CD4-positive, alpha-beta T cell (primary cell): Measurements from ENCODE around the gene NPR2. TPM values are rescaled to one million over a fixed set of nuclear protein-coding genes. Genes with fewer than 3 reads are reported as not detected.

ENCODE experiments used
- ATAC-seq: fragments of 200-7000 bp; cut with Tn5 transposase; one replicate; pipeline ENCODE4 v1.10.0; 2022; ENCODE audit warnings: mild to moderate bottlenecking; ENCODE audit not compliant: poor library complexity
- CTCF ChIA-PET: fragments of 350-600 bp; sonication (Branson Sonifier 250); formaldehyde crosslinking; loops from one replicate; lab custom pipeline; 2021; ENCODE audit warnings: antibody characterized with exemption, inconsistent platforms; lab: Charles Lee
- POLR2A ChIA-PET: fragments of 350-600 bp; sonication (Branson Sonifier 250); formaldehyde crosslinking; loops from one replicate; lab custom pipeline; 2021; ENCODE audit warnings: antibody characterized with exemption, inconsistent platforms; lab: Charles Lee
- DNase-seq, 14 experiments: peaks; one replicate each; pipeline ENCODE4 v3.0.0-alpha.2; 2013 to 2020; ENCODE audit warnings: mixed read lengths in 2 of 14
- H3K27ac ChIP-seq, 2 donors: one replicate each; pipeline versions ENCODE4 v1.5.1 to v1.7.0; 2013; ENCODE audit warnings: low read length in 2 of 2, low read depth in 1 of 2, mild to moderate bottlenecking in 1 of 2
- H3K27me3 ChIP-seq, 2 experiments: 1 replicate in 1 of 2; 2 replicates in 1 of 2; pipeline versions ENCODE4 v1.6.1 to v1.7.0; 2013; ENCODE audit warnings: low read length in 2 of 2, control low read depth in 1 of 2, mild to moderate bottlenecking in 1 of 2, moderate library complexity in 1 of 2; ENCODE audit not compliant: insufficient read depth in 2 of 2, control insufficient read depth in 1 of 2
- H3K36me3 ChIP-seq: one replicate; pipeline ENCODE4 v1.6.1; 2013; ENCODE audit warnings: low read length, control low read depth; ENCODE audit not compliant: insufficient read depth
- H3K4me1 ChIP-seq: one replicate; pipeline ENCODE4 v1.6.1; 2013; ENCODE audit warnings: low read length, control low read depth; ENCODE audit not compliant: insufficient read depth
- H3K4me3 ChIP-seq: one replicate; pipeline ENCODE4 v1.5.1; 2013; ENCODE audit warnings: mild to moderate bottlenecking, low read length, moderate library complexity
- H3K9me3 ChIP-seq, 2 experiments: 1 replicate in 1 of 2; 2 replicates in 1 of 2; pipeline versions ENCODE4 v1.6.1 to v1.7.0; 2013; ENCODE audit warnings: low read length in 2 of 2, mild to moderate bottlenecking in 2 of 2, control low read depth in 1 of 2, moderate library complexity in 1 of 2; ENCODE audit not compliant: control insufficient read depth in 1 of 2, insufficient read depth in 1 of 2
- H3K27ac Mint-ChIP-seq: one replicate; pipeline ENCODE4 v1.8.0; 2020; ENCODE audit warnings: mixed read lengths
- H3K27me3 Mint-ChIP-seq: one replicate; pipeline ENCODE4 v1.8.0; 2021; ENCODE audit warnings: mixed read lengths
- H3K36me3 Mint-ChIP-seq: one replicate; pipeline ENCODE4 v1.8.0; 2021; ENCODE audit warnings: low read depth, mixed read lengths
- H3K4me1 Mint-ChIP-seq: one replicate; pipeline ENCODE4 v1.8.0; 2021; ENCODE audit warnings: low read depth, mixed read lengths
- H3K4me3 Mint-ChIP-seq: one replicate; pipeline ENCODE4 v1.8.0; 2020; ENCODE audit warnings: mild to moderate bottlenecking, mixed read lengths
- H3K9me3 Mint-ChIP-seq: one replicate; pipeline ENCODE4 v1.8.0; 2020; ENCODE audit warnings: mixed read lengths
- CTCF ChIP-seq: fragments of 200-600 bp; IDR thresholded peaks from one replicate; pipeline ENCODE4 v1.8.0; 2022; ENCODE audit warnings: antibody characterized with exemption, mild to moderate bottlenecking
- intact Hi-C, 2 experiments: fragments of 100-400 bp; cut with DNase I in 1 of 2; cut with micrococcal nuclease in 1 of 2; formaldehyde crosslinking; loops; one replicate each; pipeline versions ENCODE4 v1.15.1 to v1.9.0; 2023 to 2025; cut with DNase I, micrococcal nuclease
- polyA plus RNA-seq, 2 donors: library from polyadenylated mRNA; unstranded; fragments of 120-200 nt; gene quantifications; one replicate each; pipeline ENCODE4 v1.2.1, GENCODE V29; 2013
- total RNA-seq, 174 experiments: library from RNA in 2 of 174; stranded (reverse) in 2 of 174; gene quantifications; one replicate each; pipeline ENCODE4 v1.2.3 and lab custom pipeline; 2021 to 2026

The NPR2 gene
- total RNA-seq (1 to 10 TPM; 1.2 to 4.2 TPM), total RNA-seq (lab: John Stamatoyannopoulos, UW) (1.7 to 16.2 (median 6.7) reads per million in 172 experiments)
- 6.3 TPM for polyA plus RNA-seq (2013, experiment 1 of 2)
- polyA plus RNA-seq (2013, experiment 2 of 2) = 6.7 TPM

DNA sequence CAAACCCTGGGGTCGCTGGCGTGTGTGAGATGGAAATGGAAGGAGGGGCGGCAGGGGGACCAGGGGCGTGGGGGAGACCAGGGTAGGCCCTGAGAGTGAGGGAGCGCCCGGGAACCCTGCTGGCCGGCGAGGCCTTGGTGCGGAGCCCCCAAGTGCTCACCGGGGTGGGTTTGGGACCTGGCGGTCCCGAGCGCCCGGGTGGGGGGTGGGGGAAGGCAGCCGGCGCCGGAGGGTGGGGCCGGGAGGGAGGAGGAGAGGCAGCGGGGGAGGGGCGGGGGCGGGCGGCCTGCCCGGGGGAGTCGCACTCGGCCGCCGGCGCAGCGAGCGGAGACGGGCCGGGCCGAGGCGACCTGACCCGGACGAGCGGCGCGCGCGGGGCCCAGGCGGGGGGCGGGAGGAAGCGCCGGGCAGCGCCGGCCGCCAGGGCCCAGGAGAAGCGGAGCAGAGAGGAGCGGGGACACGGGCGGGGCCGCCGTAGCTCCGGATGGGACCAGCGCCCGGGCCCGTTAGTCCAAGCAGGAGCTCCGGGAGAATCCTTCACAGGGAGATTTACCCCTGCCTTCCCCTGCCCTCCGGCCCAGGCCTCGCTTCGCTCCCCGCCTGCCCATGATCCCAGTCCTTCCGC, at the start of gene NPR2:
Gene NPR2 (plus strand): TSS at position 295 of the 625 bp plus-strand sequence. CDS start 818 bp downstream, outside the sequence.
- H3K27me3 Mint-ChIP-seq = no peaks in the 10 kb centered on the region

DNA sequence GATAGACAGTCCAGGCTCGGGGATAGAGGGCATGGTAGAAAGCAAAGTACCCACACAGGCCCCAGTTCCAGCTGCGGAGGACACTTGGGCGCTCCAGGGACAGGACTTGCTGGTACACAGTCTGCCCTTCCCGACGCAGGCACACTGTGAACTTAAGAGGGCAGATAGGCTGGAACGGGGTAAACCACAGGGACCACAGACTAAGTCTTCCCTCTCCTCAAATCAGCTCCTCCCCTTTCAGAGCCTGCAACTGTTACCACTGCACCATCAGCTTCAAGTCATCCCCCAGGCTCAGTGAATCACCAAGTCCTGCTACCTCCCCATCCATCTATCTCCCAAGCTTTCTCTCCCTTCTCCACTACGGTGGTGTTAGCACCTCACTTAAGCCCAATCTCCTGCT, 49.7 kb upstream of the NPR2 start:
- peak in 2 of 14 experiments; percentile 38 to 50 for DNase-seq
- intact Hi-C loops = loop anchor here in 1 of 2 experiments (10.0 kb wide), 1 partner anchor 1217 kb away; the partner anchor contains the start of gene ENHO

More for the DNA sequence above, at the start of gene NPR2:
- Histone ChIP-seq H3K4me1 (peaks cover 5% of the 10 kb centered on the region), H3K36me3 (peaks cover 22% of the 10 kb centered on the region), H3K27ac (no peak within 1 kb of the TSS), H3K4me3 (no peak within 1 kb of the TSS), H3K27me3 (no peaks in the 10 kb centered on the region), H3K9me3 (no peaks in the 10 kb centered on the region)
- Mint-ChIP-seq H3K27ac (no peak within 1 kb of the TSS), H3K36me3 (peaks cover 32% of the 10 kb centered on the region), H3K4me1 (peaks cover 7% of the 10 kb centered on the region), H3K4me3 (no peak within 1 kb of the TSS), H3K9me3 (no peaks in the 10 kb centered on the region)
- intact Hi-C loops = loop anchor here in 1 of 2 experiments (5.0 kb wide), 1 partner anchor 231 kb away; no protein-coding TSS in a partner anchor
- TF ChIP-seq CTCF = no peak
- peak in 1 of 14 experiments; percentile 20 for DNase-seq
- ATAC-seq = no peak
- CTCF ChIA-PET = interaction anchor here (1.6 kb wide), 1 partner anchor 91 kb away, joined by 5 read pairs; no protein-coding TSS in a partner anchor
- POLR2A ChIA-PET = no interaction called here

DNA sequence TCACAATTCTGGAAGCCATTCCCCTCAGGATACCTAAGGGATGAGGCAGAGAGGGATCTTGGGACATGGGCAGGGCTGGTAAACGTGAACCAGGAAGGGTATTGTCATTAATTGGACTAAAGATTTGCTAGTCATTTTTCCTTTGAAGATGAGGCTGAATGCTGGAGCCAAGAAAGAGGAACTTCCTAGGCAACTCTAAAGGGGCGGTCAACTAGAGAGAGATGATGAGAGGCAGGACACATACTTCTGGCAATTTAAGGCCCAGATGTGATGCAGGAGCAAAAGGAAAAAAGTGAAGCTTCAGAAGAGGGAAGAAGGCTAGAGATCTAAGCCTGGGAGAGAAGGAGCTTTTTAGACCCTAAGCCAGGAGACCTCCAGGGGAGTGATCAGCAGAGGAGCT, 47.9 kb upstream of the NPR2 start:
- TF ChIP-seq CTCF = no peak
- Mint-ChIP-seq H3K27ac (no peak overlapping the region), H3K4me3 (no peak overlapping the region), H3K27me3 (no peaks in the 10 kb centered on the region), H3K36me3 (peaks cover 64% of the 10 kb centered on the region), H3K9me3 (no peaks in the 10 kb centered on the region), H3K4me1 (peaks cover 45% of the 10 kb centered on the region)
- ChIA-PET CTCF (interaction anchor here (3.0 kb wide), 1 partner anchor 8 kb away, joined by 12 read pairs; no protein-coding TSS in a partner anchor), POLR2A (interaction anchor here (1.2 kb wide), 1 partner anchor 12 kb away, joined by 4 read pairs; the partner anchor contains the start of gene TLN1)
- intact Hi-C loops = loop anchor here in 1 of 2 experiments (10.0 kb wide), 1 partner anchor 1219 kb away; the partner anchor contains the start of gene ENHO
- H3K27me3 ChIP-seq = no peaks in the 10 kb centered on the region
- ATAC-seq (no peak), DNase-seq (no peak)
- H3K4me3 ChIP-seq = no peak overlapping the region
- H3K36me3 ChIP-seq = peaks cover 60% of the 10 kb centered on the region
- H3K9me3 ChIP-seq = no peaks in the 10 kb centered on the region
- no peak overlapping the region for H3K27ac ChIP-seq
- peaks cover 35% of the 10 kb centered on the region for H3K4me1 ChIP-seq

More for the DNA sequence above, 49.7 kb upstream of the NPR2 start:
- POLR2A ChIA-PET = interaction anchor here (1.9 to 2.4 kb wide), 2 partner anchors 8 to 9 kb away, joined by 4 to 10 read pairs; partner anchors contain the start of genes CREB3, GBA2, RGP1 and TLN1
- H3K36me3 Mint-ChIP-seq = peaks cover 77% of the 10 kb centered on the region
- H3K27me3 ChIP-seq = no peaks in the 10 kb centered on the region
- no peak overlapping the region for H3K4me3 Mint-ChIP-seq
- H3K27ac Mint-ChIP-seq = no peak overlapping the region
- TF ChIP-seq CTCF = no peak
- no peak overlapping the region for H3K4me3 ChIP-seq
- H3K36me3 ChIP-seq = peaks cover 78% of the 10 kb centered on the region
- CTCF ChIA-PET = no interaction called here
- H3K27ac ChIP-seq = no peak overlapping the region
- ATAC-seq = no peak
- peaks cover 18% of the 10 kb centered on the region for H3K4me1 ChIP-seq
- no peaks in the 10 kb centered on the region for H3K9me3 Mint-ChIP-seq
- H3K9me3 ChIP-seq = no peaks in the 10 kb centered on the region
- H3K4me1 Mint-ChIP-seq = peaks cover 28% of the 10 kb centered on the region
- no peaks in the 10 kb centered on the region for H3K27me3 Mint-ChIP-seq
